ENCODE data around the gene LGALS3BP.

GRCh38 chr17:78997881-78998280 is 18.2 kb upstream of the LGALS3BP start:
- TF ChIP-seq POLR2A (IDR thresholded peaks at IDR 0.05) (no peak), EP300 (IDR thresholded peaks at IDR 0.05) (no peak)
- TF ChIP-seq, protein P1, sequence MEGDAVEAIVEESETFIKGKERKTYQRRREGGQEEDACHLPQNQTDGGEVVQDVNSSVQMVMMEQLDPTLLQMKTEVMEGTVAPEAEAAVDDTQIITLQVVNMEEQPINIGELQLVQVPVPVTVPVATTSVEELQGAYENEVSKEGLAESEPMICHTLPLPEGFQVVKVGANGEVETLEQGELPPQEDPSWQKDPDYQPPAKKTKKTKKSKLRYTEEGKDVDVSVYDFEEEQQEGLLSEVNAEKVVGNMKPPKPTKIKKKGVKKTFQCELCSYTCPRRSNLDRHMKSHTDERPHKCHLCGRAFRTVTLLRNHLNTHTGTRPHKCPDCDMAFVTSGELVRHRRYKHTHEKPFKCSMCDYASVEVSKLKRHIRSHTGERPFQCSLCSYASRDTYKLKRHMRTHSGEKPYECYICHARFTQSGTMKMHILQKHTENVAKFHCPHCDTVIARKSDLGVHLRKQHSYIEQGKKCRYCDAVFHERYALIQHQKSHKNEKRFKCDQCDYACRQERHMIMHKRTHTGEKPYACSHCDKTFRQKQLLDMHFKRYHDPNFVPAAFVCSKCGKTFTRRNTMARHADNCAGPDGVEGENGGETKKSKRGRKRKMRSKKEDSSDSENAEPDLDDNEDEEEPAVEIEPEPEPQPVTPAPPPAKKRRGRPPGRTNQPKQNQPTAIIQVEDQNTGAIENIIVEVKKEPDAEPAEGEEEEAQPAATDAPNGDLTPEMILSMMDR (IDR thresholded peaks at IDR 0.05), result no peak

Data from sigmoid colon (tissue), 4 donors.